ENCODE measurements around the gene PACRG.

GRCh38 chr6:162868397-162868796 lies 140.6 kb downstream of the PACRG start:
- no peak for TF ChIP-seq POLR2AphosphoS5 (IDR thresholded peaks at IDR 0.05)
- TF ChIP-seq EZH2 (IDR thresholded peaks at IDR 0.05; ENCODE audit: borderline replicate concordance, insufficient read depth, low read length, poor library complexity, severe bottlenecking) = no peak
- TF ChIP-seq CTCF (IDR thresholded peaks at IDR 0.05; ENCODE audit: poor library complexity, severe bottlenecking) = no peak
- no peak for TF ChIP-seq MXI1 (conservative IDR thresholded peaks at IDR 0.05; ENCODE audit: poor library complexity, severe bottlenecking)
- no peak for TF ChIP-seq EP300 (conservative IDR thresholded peaks at IDR 0.05; ENCODE audit: poor library complexity, severe bottlenecking)
- no peak for TF ChIP-seq REST (IDR thresholded peaks at IDR 0.05; ENCODE audit: borderline replicate concordance)
- TF ChIP-seq SMC3 (conservative IDR thresholded peaks at IDR 0.05; ENCODE audit: poor library complexity) = no peak
- no peak for TF ChIP-seq TAF1 (IDR thresholded peaks at IDR 0.05; ENCODE audit: low read depth)
- TF ChIP-seq RAD21 (conservative IDR thresholded peaks at IDR 0.05) = no peak

Data from neural cell (in vitro differentiated cells).